PC-3 (cell line): ENCODE measurements around the gene FSTL1.

Experiments
- EZH2 ChIP-seq: fragments of 300-600 bp; sonication (generic); IDR thresholded peaks from one replicate; pipeline ENCODE4 v1.6.1; 2017; ENCODE audit warnings: antibody characterized with exemption, mild to moderate bottlenecking, low read length; ENCODE audit not compliant: unreplicated experiment
- EZH2phosphoT487 ChIP-seq: fragments of 300-600 bp; sonication (generic); IDR thresholded peaks from 2 replicates; pipeline ENCODE4 v1.6.1; 2018; ENCODE audit warnings: mild to moderate bottlenecking, antibody characterized with exemption, low read length, borderline replicate concordance
- TF ChIP-seq, protein P1 (sequence below): fragments of 300-600 bp; sonication (generic); conservative IDR thresholded peaks from 2 replicates; pipeline ENCODE4 v1.5.1; 2017; ENCODE audit warnings: antibody characterized with exemption, low read depth, mild to moderate bottlenecking, low read length

DNA sequence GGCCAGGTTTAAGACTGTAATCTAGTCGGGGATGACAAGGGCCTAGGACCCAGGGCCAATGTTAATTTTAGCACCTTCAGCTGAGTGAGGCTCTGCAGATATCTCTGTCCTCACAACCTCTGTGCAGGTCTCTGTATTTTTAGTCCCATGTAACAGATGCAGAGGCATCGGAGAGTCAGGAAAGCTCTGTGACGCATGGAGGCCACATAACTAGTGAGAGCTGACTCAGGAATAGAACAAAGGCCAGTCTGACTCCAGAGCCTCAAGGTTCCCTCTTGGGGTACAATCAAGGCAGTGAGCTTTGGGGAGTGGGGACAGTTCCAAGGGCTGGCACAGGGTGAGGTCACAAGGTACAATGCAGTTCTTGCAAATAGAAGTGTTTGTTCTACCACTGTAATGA, 31.0 kb downstream of the FSTL1 start:
- TF ChIP-seq, protein P1, sequence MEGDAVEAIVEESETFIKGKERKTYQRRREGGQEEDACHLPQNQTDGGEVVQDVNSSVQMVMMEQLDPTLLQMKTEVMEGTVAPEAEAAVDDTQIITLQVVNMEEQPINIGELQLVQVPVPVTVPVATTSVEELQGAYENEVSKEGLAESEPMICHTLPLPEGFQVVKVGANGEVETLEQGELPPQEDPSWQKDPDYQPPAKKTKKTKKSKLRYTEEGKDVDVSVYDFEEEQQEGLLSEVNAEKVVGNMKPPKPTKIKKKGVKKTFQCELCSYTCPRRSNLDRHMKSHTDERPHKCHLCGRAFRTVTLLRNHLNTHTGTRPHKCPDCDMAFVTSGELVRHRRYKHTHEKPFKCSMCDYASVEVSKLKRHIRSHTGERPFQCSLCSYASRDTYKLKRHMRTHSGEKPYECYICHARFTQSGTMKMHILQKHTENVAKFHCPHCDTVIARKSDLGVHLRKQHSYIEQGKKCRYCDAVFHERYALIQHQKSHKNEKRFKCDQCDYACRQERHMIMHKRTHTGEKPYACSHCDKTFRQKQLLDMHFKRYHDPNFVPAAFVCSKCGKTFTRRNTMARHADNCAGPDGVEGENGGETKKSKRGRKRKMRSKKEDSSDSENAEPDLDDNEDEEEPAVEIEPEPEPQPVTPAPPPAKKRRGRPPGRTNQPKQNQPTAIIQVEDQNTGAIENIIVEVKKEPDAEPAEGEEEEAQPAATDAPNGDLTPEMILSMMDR, result no peak
- TF ChIP-seq EZH2 (no peak), EZH2phosphoT487 (no peak)
